C4-2B (cell line): ENCODE data around the gene FOXN3.
A peak's percentile ranks its signal among the peaks of the same experiment; 100 is the strongest.
"Not testable (repeated sequence)": the region's sequence is repeated elsewhere in the genome, so short reads cannot be mapped to it uniquely, and the experiment has no call there.

Experiments used
- H3K27ac ChIP-seq: fragments of 450-650 bp; 2 replicates; pipeline ENCODE4 v1.5.1; 2017
- CTCF ChIP-seq: fragments of 450-650 bp; conservative IDR thresholded peaks from 2 replicates; pipeline ENCODE4 v1.5.1; 2017; ENCODE audit warnings: mild to moderate bottlenecking
- ZFX ChIP-seq: fragments of 450-650 bp; IDR thresholded peaks from 2 replicates; pipeline ENCODE4 v1.6.1; 2017

FOXN3 gene

GRCh38 chr14:89252887-89253532 lies 164.0 kb downstream of the FOXN3 start:
- no peak overlapping the region for H3K27ac ChIP-seq
- TF ChIP-seq CTCF (peak; percentile 49), ZFX (no peak)

GRCh38 chr14:89251061-89251460 lies 166.0 kb downstream of the FOXN3 start:
- no peak overlapping the region for H3K27ac ChIP-seq
- TF ChIP-seq ZFX (no peak), CTCF (no peak)

- not testable (repeated sequence) for H3K27ac ChIP-seq
Observed at GRCh38 chr14:89250655-89250975, 166.4 kb downstream of the FOXN3 start.

GRCh38 chr14:89249972-89250654 lies 166.9 kb downstream of the FOXN3 start:
- TF ChIP-seq ZFX (no peak), CTCF (no peak)
- no peak overlapping the region for H3K27ac ChIP-seq

GRCh38 chr14:89249065-89249695 lies 167.9 kb downstream of the FOXN3 start:
- TF ChIP-seq CTCF, result no peak
- TF ChIP-seq ZFX, result no peak

GRCh38 chr14:89248411-89249064 lies 168.5 kb downstream of the FOXN3 start:
- H3K27ac ChIP-seq, result no peak overlapping the region
- no peak for TF ChIP-seq ZFX
- TF ChIP-seq CTCF, result no peak

More at GRCh38 chr14:89249065-89249695, 167.9 kb downstream of the FOXN3 start:
- no peak overlapping the region for H3K27ac ChIP-seq

GRCh38 chr14:89247457-89248122 lies 169.4 kb downstream of the FOXN3 start:
- no peak overlapping the region for H3K27ac ChIP-seq
- TF ChIP-seq ZFX, result no peak
- no peak for TF ChIP-seq CTCF
